Activated CD8-positive, alpha-beta T cell treated with anti-CD3 and anti-CD28 coated beads, Interleukin-2, amount 10 ng/mL, durations not matched to agents 7 days and 5 days (primary cell): ENCODE data around the gene SLC29A1. TPM values are rescaled to one million over a fixed set of nuclear protein-coding genes. Genes with fewer than 3 reads are reported as not detected.
A peak's percentile ranks its signal among the peaks of the same experiment; 100 is the strongest.

Source experiments
- ATAC-seq: fragments of 150-1000 bp; cut with Tn5 transposase; one replicate; pipeline ENCODE4 v1.10.0; 2021; ENCODE audit warnings: moderate library complexity
- CTCF ChIA-PET: fragments of 350-600 bp; sonication (Branson Sonifier 250); formaldehyde crosslinking; loops from one replicate; lab custom pipeline; 2021; ENCODE audit warnings: antibody characterized with exemption; lab: Charles Lee
- POLR2A ChIA-PET: fragments of 350-600 bp; sonication (Branson Sonifier 250); formaldehyde crosslinking; loops from one replicate; lab custom pipeline; 2021; ENCODE audit warnings: antibody characterized with exemption; lab: Charles Lee
- DNase-seq: peaks from one replicate; pipeline ENCODE4 v3.0.0-alpha.2; 2020
- H3K27ac Mint-ChIP-seq: one replicate; pipeline ENCODE4 v1.8.0; 2021; ENCODE audit warnings: mild to moderate bottlenecking, mixed read lengths
- H3K27me3 Mint-ChIP-seq: one replicate; pipeline ENCODE4 v1.8.0; 2021; ENCODE audit warnings: low read depth, mixed read lengths
- H3K36me3 Mint-ChIP-seq: one replicate; pipeline ENCODE4 v1.8.0; 2021; ENCODE audit warnings: low read depth, mixed read lengths
- H3K4me1 Mint-ChIP-seq: one replicate; pipeline ENCODE4 v1.8.0; 2021; ENCODE audit warnings: low read depth, mixed read lengths
- H3K4me3 Mint-ChIP-seq: one replicate; pipeline ENCODE4 v1.8.0; 2021; ENCODE audit warnings: mild to moderate bottlenecking, mixed read lengths
- H3K9me3 Mint-ChIP-seq: one replicate; pipeline ENCODE4 v1.8.0; 2022; ENCODE audit warnings: mixed read lengths; ENCODE audit not compliant: insufficient read depth
- total RNA-seq, 2 experiments: library from RNA; stranded (reverse); gene quantifications; one replicate each; pipeline ENCODE4 v1.2.3, GENCODE V29; 2021

SLC29A1 gene
- total RNA-seq, 2 experiments from 2014 or later: 49.2 to 53.4 TPM

- H3K9me3 Mint-ChIP-seq: no peaks in the 10 kb centered on the region
- ATAC-seq (no peak), DNase-seq (no peak)
- ChIA-PET CTCF (interaction anchor here (0.9 to 1.3 kb wide), 2 partner anchors 21 to 44 kb away, joined by 3 to 4 read pairs; no protein-coding TSS in a partner anchor), POLR2A (interaction anchor here (0.8 kb wide), 1 partner anchor 30 kb away, joined by 3 read pairs; the partner anchor contains the start of gene HSP90AB1)
- peaks cover 16% of the 10 kb centered on the region for H3K27me3 Mint-ChIP-seq
- no peak within 1 kb of the TSS for H3K4me3 Mint-ChIP-seq
- H3K36me3 Mint-ChIP-seq: no peaks in the 10 kb centered on the region
- H3K4me1 Mint-ChIP-seq: peaks cover 22% of the 10 kb centered on the region
- H3K27ac Mint-ChIP-seq: no peak within 1 kb of the TSS
Observed at GRCh38 chr6:44216677-44217331, 6.6 kb upstream of the SLC29A1 start, which contains the start of gene MYMX. Gene MYMX (plus strand): TSS chr6:44216926. CDS start chr6:44217472, 546 bp downstream.

- H3K4me3 Mint-ChIP-seq: no peak overlapping the region
- H3K27me3 Mint-ChIP-seq: peaks cover 14% of the 10 kb centered on the region
- H3K9me3 Mint-ChIP-seq: no peaks in the 10 kb centered on the region
- ChIA-PET CTCF (interaction anchor here (1.3 kb wide), 1 partner anchor 44 kb away, joined by 4 read pairs; no protein-coding TSS in a partner anchor), POLR2A (interaction anchor here (0.8 kb wide), 1 partner anchor 29 kb away, joined by 3 read pairs; the partner anchor contains the start of gene HSP90AB1)
- H3K36me3 Mint-ChIP-seq: no peaks in the 10 kb centered on the region
- DNase-seq: no peak
- no peak for ATAC-seq
- H3K27ac Mint-ChIP-seq: no peak overlapping the region
- H3K4me1 Mint-ChIP-seq: peaks cover 27% of the 10 kb centered on the region
Observed at GRCh38 chr6:44217332-44218143, 5.9 kb upstream of the SLC29A1 start.

GRCh38 chr6:44219053-44219814 lies 4.2 kb upstream of the SLC29A1 start:
- no peaks in the 10 kb centered on the region for H3K9me3 Mint-ChIP-seq
- H3K27me3 Mint-ChIP-seq: peaks cover 11% of the 10 kb centered on the region
- H3K4me1 Mint-ChIP-seq: peaks cover 37% of the 10 kb centered on the region
- H3K27ac Mint-ChIP-seq: no peak overlapping the region
- H3K36me3 Mint-ChIP-seq: no peaks in the 10 kb centered on the region
- DNase-seq (peak; percentile 45), ATAC-seq (no peak)
- CTCF ChIA-PET: interaction anchor here (0.9 to 1.7 kb wide), 3 partner anchors 17 to 44 kb away, joined by 3 to 6 read pairs (median 6); no protein-coding TSS in a partner anchor
- no peak overlapping the region for H3K4me3 Mint-ChIP-seq
- POLR2A ChIA-PET: interaction anchor here (1.3 kb wide), 1 partner anchor 28 kb away, joined by 5 read pairs; the partner anchor contains the start of gene HSP90AB1

GRCh38 chr6:44219815-44220784 lies 3.3 kb upstream of the SLC29A1 start:
- ATAC-seq (no peak), DNase-seq (no peak)
- ChIA-PET CTCF (interaction anchor here (1.4 to 1.7 kb wide), 2 partner anchors 16 to 26 kb away, joined by 6 read pairs; no protein-coding TSS in a partner anchor), POLR2A (interaction anchor here (0.6 to 1.3 kb wide), 2 partner anchors 27 to 129 kb away, joined by 3 to 5 read pairs; partner anchors contain the start of gene HSP90AB1)
- Mint-ChIP-seq H3K4me1 (peaks cover 45% of the 10 kb centered on the region), H3K9me3 (no peaks in the 10 kb centered on the region), H3K36me3 (peaks cover 2% of the 10 kb centered on the region), H3K27me3 (peaks cover 9% of the 10 kb centered on the region), H3K27ac (no peak overlapping the region), H3K4me3 (peak overlapping the region; percentile 36)

- Mint-ChIP-seq H3K36me3 (peaks cover 2% of the 10 kb centered on the region), H3K4me1 (peaks cover 50% of the 10 kb centered on the region), H3K27ac (peak overlapping the region; percentile 3), H3K9me3 (no peaks in the 10 kb centered on the region), H3K27me3 (peaks cover 9% of the 10 kb centered on the region), H3K4me3 (no peak overlapping the region)
- ChIA-PET POLR2A (interaction anchor here (0.7 to 4.1 kb wide), 2 partner anchors 26 to 31 kb away, joined by 3 to 37 read pairs; partner anchors contain the start of gene HSP90AB1), CTCF (interaction anchor here (0.6 to 2.0 kb wide), 8 partner anchors 9 to 48 kb away, joined by 3 to 10 read pairs (median 5); partner anchors contain the start of genes HSP90AB1 and SLC35B2)
- ATAC-seq (no peak), DNase-seq (no peak)
Observed at GRCh38 chr6:44220913-44221290, 2.5 kb upstream of the SLC29A1 start.

- CTCF ChIA-PET: interaction anchor here (0.6 to 2.0 kb wide), 10 partner anchors 9 to 49 kb away, joined by 3 to 10 read pairs (median 5); partner anchors contain the start of genes HSP90AB1 and SLC35B2
- Mint-ChIP-seq H3K9me3 (no peaks in the 10 kb centered on the region), H3K36me3 (peaks cover 2% of the 10 kb centered on the region), H3K27ac (peak overlapping the region; percentile 3), H3K4me3 (no peak overlapping the region), H3K4me1 (peaks cover 54% of the 10 kb centered on the region), H3K27me3 (peaks cover 9% of the 10 kb centered on the region)
- peak; percentile 82 for DNase-seq
- peak; percentile 64 for ATAC-seq
- POLR2A ChIA-PET: interaction anchor here (0.6 to 4.1 kb wide), 3 partner anchors 25 to 602 kb away, joined by 3 to 37 read pairs (median 3); partner anchors contain the start of gene HSP90AB1
Observed at GRCh38 chr6:44221291-44221960, 2.0 kb upstream of the SLC29A1 start.

GRCh38 chr6:44221961-44222335 lies 1.4 kb upstream of the SLC29A1 start:
- no peaks in the 10 kb centered on the region for H3K9me3 Mint-ChIP-seq
- peaks cover 2% of the 10 kb centered on the region for H3K36me3 Mint-ChIP-seq
- no peak overlapping the region for H3K4me3 Mint-ChIP-seq
- DNase-seq (no peak), ATAC-seq (no peak)
- H3K4me1 Mint-ChIP-seq: peaks cover 56% of the 10 kb centered on the region
- H3K27ac Mint-ChIP-seq: no peak overlapping the region
- ChIA-PET POLR2A (interaction anchor here (0.6 to 4.1 kb wide), 2 partner anchors 25 to 602 kb away, joined by 3 to 37 read pairs; partner anchors contain the start of gene HSP90AB1), CTCF (interaction anchor here (1.0 to 2.0 kb wide), 11 partner anchors 10 to 114 kb away, joined by 3 to 10 read pairs (median 5); partner anchors contain the start of genes HSP90AB1 and SLC35B2)
- peaks cover 9% of the 10 kb centered on the region for H3K27me3 Mint-ChIP-seq

- peak overlapping the region; percentile 79 for H3K27ac Mint-ChIP-seq
- no peak for ATAC-seq
Observed at GRCh38 chr6:44222486-44223318, 693 bp upstream of the SLC29A1 start.

More at GRCh38 chr6:44222486-44223318, 693 bp upstream of the SLC29A1 start:
- ChIA-PET POLR2A (interaction anchor here (4.1 kb wide), 1 partner anchor 24 kb away, joined by 37 read pairs; the partner anchor contains the start of gene HSP90AB1), CTCF (interaction anchor here (1.0 to 4.0 kb wide), 10 partner anchors 12 to 115 kb away, joined by 3 to 37 read pairs (median 5); partner anchors contain the start of gene SLC35B2)
- DNase-seq: no peak
- Mint-ChIP-seq H3K9me3 (no peaks in the 10 kb centered on the region), H3K27me3 (peaks cover 8% of the 10 kb centered on the region), H3K36me3 (peaks cover 2% of the 10 kb centered on the region), H3K4me3 (peak overlapping the region; percentile 80), H3K4me1 (peaks cover 56% of the 10 kb centered on the region)
